Hematopoietic multipotent progenitor cell treated with erythropoietin and hydrocortisone succinate and interleukin-3 and kit ligand, for 17 days (in vitro differentiated cells): ENCODE measurements around the gene CLPTM1.
"Not testable (repeated sequence)": the region's sequence is repeated elsewhere in the genome, so short reads cannot be mapped to it uniquely, and the experiment has no call there.

Source experiments
- DNase-seq: peaks from one replicate; pipeline ENCODE4 v3.0.0-alpha.2; 2015; ENCODE audit warnings: low spot score

The CLPTM1 gene

GRCh38 chr19:44984005-44984404 is 28.8 kb downstream of the CLPTM1 start:
- no peak for DNase-seq

- DNase-seq: no peak
Measured at GRCh38 chr19:44985445-44985844, 30.3 kb downstream of the CLPTM1 start.

- no peak for DNase-seq
Measured at GRCh38 chr19:44986389-44986788, 31.2 kb downstream of the CLPTM1 start.

GRCh38 chr19:44987148-44987675 is 32.0 kb downstream of the CLPTM1 start:
- DNase-seq: no peak

- no peak for DNase-seq
Measured at GRCh38 chr19:44988273-44988672, 33.1 kb downstream of the CLPTM1 start.

- DNase-seq: peak; percentile 83
Measured at GRCh38 chr19:44988896-44989556, 33.8 kb downstream of the CLPTM1 start.

GRCh38 chr19:44990459-44990858 is 35.3 kb downstream of the CLPTM1 start:
- DNase-seq: no peak

- no peak for DNase-seq
Measured at GRCh38 chr19:44990966-44991365, 35.8 kb downstream of the CLPTM1 start.

- no peak for DNase-seq
Measured at GRCh38 chr19:44992336-44993163, 37.4 kb downstream of the CLPTM1 start.

- DNase-seq: no peak
Measured at GRCh38 chr19:44993526-44993925, 38.3 kb downstream of the CLPTM1 start.

- DNase-seq: no peak
Measured at GRCh38 chr19:44993926-44994537, 38.9 kb downstream of the CLPTM1 start.

- no peak for DNase-seq
Measured at GRCh38 chr19:44998025-44998424, 42.8 kb downstream of the CLPTM1 start.

- DNase-seq: not testable (repeated sequence)
Measured at GRCh38 chr19:44999131-44999925, 44.1 kb downstream of the CLPTM1 start.

GRCh38 chr19:45000665-45001064 is 45.5 kb downstream of the CLPTM1 start:
- DNase-seq: not testable (repeated sequence)

- DNase-seq: peak; percentile 98
Measured at GRCh38 chr19:45001087-45001739, 46.0 kb downstream of the CLPTM1 start, which contains the start of gene RELB. RELB (plus strand) TSS chr19:45001464; CDS start chr19:45001580, 116 bp downstream.

GRCh38 chr19:45003485-45003884 is 48.3 kb downstream of the CLPTM1 start:
- DNase-seq: no peak

GRCh38 chr19:45005787-45006186 is 50.6 kb downstream of the CLPTM1 start:
- no peak for DNase-seq

- no peak for DNase-seq
Measured at GRCh38 chr19:45008552-45008951, 53.4 kb downstream of the CLPTM1 start.

- no peak for DNase-seq
Measured at GRCh38 chr19:45009625-45010255, 54.6 kb downstream of the CLPTM1 start.

GRCh38 chr19:45010306-45010705 is 55.1 kb downstream of the CLPTM1 start:
- no peak for DNase-seq

GRCh38 chr19:45011959-45012358 is 56.8 kb downstream of the CLPTM1 start:
- no peak for DNase-seq
